Esophagus muscularis mucosa (tissue), 4 donors: Measurements from ENCODE around the gene DMD.

Experiments
- EP300 ChIP-seq: sonication (generic); formaldehyde crosslinking; IDR thresholded peaks from one replicate; pipeline ENCODE4 v1.6.1; 2017; ENCODE audit warnings: antibody characterized with exemption
- POLR2A ChIP-seq: fragments of 450-650 bp; IDR thresholded peaks from one replicate; pipeline ENCODE4 v1.6.1; 2017; ENCODE audit warnings: antibody characterized with exemption, moderate library complexity, mild to moderate bottlenecking, low read depth
- POLR2AphosphoS5 ChIP-seq, 2 donors: sonication (generic); formaldehyde crosslinking; IDR thresholded peaks; one replicate each; pipeline ENCODE4 v1.6.1; 2017; ENCODE audit warnings: antibody characterized with exemption in 2 of 2
- TF ChIP-seq, protein P1 (sequence below), 3 experiments: fragments of 200-600 bp in 2 of 3; fragments of 450-650 bp in 1 of 3; sonication (generic) in 2 of 3; IDR thresholded peaks; one replicate each; pipeline ENCODE4 v1.5.1; 2017 to 2019; ENCODE audit warnings: antibody characterized with exemption in 3 of 3, mild to moderate bottlenecking in 2 of 3, moderate library complexity in 1 of 3

DNA sequence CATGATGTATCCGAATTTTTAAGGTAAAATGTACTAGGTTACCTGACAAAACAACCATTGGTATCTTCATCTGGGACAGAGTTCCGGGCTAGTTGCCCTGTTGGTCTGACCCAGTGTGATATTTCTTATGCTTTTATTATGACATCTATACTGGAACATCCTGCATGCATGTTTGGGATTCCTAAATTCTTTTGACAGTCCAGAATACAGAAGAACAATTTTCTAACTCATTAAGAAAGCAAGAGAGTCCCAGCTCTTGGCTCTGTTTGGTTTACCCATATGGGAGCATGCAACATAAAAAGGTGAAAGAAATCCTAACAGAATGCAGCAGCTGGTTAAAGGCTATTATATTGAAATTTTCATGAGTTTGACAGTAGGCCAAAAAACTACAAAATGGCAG, 1891.8 kb downstream of the DMD start:
- TF ChIP-seq, protein P1, sequence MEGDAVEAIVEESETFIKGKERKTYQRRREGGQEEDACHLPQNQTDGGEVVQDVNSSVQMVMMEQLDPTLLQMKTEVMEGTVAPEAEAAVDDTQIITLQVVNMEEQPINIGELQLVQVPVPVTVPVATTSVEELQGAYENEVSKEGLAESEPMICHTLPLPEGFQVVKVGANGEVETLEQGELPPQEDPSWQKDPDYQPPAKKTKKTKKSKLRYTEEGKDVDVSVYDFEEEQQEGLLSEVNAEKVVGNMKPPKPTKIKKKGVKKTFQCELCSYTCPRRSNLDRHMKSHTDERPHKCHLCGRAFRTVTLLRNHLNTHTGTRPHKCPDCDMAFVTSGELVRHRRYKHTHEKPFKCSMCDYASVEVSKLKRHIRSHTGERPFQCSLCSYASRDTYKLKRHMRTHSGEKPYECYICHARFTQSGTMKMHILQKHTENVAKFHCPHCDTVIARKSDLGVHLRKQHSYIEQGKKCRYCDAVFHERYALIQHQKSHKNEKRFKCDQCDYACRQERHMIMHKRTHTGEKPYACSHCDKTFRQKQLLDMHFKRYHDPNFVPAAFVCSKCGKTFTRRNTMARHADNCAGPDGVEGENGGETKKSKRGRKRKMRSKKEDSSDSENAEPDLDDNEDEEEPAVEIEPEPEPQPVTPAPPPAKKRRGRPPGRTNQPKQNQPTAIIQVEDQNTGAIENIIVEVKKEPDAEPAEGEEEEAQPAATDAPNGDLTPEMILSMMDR (IDR thresholded peaks at IDR 0.05), result no peak
- no peak for TF ChIP-seq POLR2AphosphoS5 (IDR thresholded peaks at IDR 0.05)
- TF ChIP-seq POLR2A, result no peak
- TF ChIP-seq EP300, result no peak
